HG03196 (cell line): ENCODE measurements around the gene RAC2.

Source experiments
- ATAC-seq: cut with Tn5 transposase; IDR thresholded peaks from one replicate; pipeline ENCODE4 v1.9.1; 2021; ENCODE audit not compliant: unreplicated experiment

The RAC2 gene

DNA sequence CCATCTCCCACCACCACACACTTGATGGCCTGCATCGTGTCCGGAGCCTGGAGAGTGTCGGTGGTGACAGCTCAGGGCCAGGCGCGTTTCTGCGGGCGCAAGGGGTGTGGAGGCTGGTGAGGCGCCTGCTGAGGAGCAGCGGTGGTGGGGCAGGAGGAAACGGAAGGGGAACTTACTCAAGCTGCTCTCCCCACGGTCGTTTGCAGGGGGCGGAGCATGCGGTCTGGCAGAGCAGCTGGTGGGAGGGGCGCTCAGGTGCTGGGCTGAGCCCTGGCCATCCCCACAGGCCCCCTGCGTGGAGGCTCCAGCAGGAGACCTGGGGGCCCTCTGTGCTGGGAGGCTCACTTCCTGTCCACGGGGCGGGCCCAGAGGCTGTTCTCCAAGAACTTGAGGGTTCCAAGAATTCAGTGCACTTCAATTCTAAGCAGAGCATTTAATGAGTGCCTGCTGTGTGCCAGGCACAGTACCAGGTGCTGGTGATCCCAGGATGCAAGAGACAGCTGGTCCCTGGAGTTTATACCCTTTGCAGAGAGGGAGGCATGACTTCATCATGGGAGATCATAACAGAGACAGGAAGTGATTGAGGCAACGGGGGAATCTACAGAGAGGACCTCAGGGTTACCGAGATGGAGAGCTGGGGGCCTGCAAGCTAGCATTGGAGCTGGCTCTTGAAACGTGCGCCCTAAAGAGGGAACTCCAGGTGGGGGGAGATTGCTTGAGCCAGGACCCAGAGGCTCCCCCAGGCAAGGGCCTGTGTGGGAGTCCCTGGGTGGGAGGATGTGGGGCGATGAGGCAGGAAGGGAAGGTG is at the start of gene RAC2:
TSS of gene RAC2 (minus strand) at position 156 of the 808 bp plus-strand sequence. CDS start at position 35, 121 bp downstream.
- peak; percentile 40 for ATAC-seq

DNA sequence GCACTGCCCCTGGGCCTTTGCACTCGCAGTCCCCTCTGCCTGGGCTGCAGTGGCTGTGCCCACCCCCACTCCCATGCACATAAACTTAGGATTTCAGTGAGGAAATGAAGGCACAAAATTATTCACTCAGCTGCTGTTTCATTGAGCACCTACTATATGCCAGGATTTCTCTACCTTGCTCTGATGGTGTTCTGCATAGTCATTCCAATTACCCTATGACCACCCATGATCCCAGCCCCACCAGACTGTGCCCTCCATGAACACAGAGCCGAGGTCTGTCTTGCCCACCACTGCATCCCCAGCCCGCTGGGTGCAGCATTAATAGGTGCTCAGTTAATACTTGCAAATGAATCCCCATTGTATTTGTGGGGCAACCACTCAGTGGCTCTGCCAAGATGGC is 49.1 kb upstream of the RAC2 start:
- ATAC-seq: no peak

DNA sequence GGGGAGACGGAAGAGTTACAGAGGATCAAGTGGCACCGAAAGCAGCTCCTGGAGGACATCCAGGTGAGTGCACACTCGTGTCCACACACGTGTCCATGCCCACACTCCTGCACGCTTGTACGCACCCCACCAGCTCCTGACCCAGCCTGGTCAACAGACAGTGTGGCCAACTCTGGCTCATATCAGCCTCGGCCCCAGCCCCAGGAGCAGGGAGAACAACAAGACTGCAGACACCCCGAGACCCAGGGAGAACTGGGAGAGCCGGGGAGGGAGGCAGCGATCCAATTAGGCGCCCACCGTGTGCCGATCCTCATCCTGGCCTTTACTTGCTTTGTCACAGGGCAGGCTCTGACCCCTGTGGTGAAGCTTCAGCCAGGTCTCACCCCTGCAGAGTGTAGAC is 48.6 kb upstream of the RAC2 start:
- ATAC-seq: no peak

DNA sequence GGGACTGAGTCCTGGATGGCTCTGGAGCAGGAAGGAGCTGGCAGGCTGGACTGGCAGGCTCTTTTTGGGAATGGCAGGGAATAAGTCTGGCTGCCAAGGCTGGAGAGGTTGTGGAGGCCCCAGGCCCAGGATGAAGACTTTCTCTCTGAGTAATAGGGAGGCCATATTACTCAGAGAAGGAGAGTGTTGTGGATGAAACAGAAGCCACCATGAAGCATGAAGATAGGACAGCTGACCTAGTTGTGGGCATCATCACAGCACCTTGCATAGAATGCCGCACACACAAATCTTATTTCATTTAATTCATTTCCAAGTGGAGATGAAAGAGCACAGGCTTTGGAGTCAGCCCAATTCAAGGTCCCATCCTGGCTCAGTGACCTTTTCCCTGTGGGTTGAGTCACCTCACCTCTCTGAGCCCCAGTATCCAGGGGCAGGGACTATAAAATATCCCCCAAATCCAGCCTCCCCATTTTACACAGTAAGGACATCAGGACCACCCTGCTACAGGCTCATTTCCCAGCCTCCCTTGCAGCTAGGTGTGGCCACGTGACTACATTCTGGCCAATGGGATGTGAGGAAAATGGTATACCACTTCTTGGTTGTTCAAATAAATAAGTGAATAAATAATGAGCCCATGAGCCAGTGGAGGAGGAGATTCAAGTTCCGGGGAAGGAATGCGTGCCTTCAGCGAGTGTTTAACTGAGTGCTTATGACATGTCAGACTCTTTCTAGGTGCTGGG is 47.7 kb upstream of the RAC2 start:
- ATAC-seq: no peak

DNA sequence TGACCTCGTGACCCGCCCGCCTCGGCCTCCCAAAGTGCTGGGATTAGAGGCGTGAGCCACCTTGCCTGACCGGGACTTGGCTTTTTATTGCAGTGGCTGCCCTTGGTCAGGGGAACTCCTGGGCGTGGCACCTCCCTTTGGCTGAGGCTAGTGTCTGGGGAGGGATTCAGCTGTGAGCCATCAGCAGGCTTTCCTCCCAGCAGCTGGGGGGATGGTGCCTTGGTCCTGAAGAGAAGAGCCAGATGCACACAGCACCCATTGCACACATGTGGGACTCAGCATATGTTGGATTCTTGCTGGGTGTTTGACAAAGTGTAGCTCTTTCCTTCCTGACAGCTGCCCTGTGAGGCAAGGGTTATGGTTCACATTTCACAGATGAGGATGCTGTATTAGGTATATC is 46.7 kb upstream of the RAC2 start:
- no peak for ATAC-seq

- no peak for ATAC-seq
Observed at GRCh38 chr22:37289156-37289735, 45.2 kb upstream of the RAC2 start.

DNA sequence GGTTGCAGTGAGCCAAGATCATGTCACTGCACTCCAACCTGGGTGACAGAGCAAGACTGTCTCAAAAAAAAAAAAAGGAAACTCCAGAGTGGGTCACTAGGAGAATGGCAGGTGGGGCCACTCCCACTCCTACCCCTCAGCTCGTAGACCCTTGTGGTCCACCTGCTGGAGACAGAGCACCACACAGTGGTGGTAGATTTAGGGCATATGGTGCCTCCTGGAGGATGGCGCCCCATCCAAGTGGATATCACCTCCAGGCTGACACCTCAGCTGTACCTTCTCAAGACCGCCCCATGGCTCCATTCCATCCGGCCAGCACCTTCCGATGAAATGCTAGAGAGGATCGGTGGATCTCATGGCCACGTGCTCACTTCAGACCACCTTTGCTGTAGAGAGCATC is 44.5 kb upstream of the RAC2 start:
- ATAC-seq: no peak

- ATAC-seq: no peak
Observed at GRCh38 chr22:37287550-37287951, 43.5 kb upstream of the RAC2 start.

DNA sequence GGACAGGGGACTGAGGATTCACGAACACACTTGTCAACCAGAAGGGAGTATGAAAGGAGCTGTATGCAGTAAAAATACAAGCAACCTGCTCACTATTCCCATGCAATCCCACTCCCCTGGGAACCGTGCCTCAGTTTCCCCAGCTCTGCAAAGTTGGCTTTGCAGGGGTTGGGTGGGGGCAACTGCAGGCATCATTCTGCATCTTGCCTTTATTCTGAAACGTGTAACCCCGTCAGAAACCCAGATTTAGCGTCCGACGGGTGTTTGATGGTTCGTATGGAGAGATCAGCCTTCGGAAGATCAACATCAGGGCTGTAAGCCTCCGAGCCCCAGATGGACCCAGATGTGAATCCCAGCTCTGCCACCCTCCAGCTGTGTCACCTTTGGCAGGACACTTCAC is 41.9 kb upstream of the RAC2 start:
- ATAC-seq: no peak

- ATAC-seq: no peak
Observed at GRCh38 chr22:37284805-37285355, 40.8 kb upstream of the RAC2 start.

GRCh38 chr22:37284126-37284804 is 40.2 kb upstream of the RAC2 start:
- ATAC-seq: no peak

DNA sequence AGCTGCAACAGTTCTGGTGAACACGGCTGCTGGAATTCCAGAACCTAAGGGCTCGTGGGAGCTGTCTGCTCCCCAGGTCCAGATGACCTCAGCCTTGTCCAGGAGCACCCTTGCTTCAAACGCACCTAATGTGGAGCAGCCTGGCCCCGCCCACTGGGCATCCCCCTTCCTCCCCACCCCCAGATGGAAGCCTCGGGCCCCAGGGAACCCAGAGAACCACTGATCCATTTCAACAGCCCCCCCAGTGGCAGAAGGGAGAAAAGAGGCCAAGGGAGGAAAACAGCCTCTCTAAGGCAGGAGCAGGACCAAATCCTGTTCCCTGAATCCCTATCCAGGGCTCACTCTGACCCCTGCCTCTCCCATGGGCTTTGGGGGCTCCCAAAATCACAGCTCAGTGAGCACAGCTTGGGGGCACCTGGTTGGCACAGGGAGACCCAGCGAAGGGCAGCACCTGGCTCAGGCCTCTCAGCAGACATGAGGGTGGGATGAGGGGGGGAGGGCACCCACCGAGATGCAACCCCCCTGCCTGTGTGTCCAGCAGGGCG is 39.4 kb upstream of the RAC2 start:
- no peak for ATAC-seq

GRCh38 chr22:37282385-37282677 is 38.3 kb upstream of the RAC2 start, which contains the start of gene CYTH4:
CYTH4 (plus strand) TSS chr22:37282508; CDS start chr22:37282570, 62 bp downstream.
- ATAC-seq: no peak

DNA sequence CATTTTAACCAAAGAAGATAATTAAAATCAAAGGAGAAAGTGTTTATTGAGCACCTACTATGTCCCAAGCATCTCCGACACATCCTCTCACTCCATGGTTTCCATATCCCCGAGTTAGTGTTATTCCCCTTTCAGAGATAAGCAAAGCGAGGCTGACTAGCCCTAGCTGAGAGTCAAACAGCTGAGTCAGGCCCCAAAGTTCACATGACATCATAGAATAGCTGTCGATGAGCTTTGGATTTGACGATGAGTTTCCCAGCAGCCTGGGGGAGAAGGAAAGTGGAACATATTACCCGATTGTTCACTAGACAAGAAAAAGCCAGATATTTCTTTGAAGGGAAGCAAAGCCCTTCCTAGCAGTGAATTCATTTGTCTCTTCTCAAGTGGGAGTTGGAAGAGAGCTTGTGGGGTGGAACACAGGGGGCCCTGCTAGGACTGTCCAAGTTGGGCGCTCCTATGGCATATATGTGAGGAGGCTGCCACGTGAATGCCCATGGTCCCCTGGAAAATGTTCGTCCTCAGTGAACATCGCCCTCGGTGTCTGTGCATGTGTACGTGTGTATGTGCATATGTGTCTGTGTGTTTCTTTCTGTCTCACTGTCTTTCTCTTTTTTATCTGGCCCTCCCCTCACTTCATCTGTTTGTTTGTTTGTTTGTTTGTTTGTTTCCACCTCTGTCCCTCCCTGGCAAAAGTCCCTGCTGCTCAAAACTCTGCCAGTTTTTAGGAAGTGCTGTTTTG is 37.7 kb upstream of the RAC2 start:
- ATAC-seq: no peak

DNA sequence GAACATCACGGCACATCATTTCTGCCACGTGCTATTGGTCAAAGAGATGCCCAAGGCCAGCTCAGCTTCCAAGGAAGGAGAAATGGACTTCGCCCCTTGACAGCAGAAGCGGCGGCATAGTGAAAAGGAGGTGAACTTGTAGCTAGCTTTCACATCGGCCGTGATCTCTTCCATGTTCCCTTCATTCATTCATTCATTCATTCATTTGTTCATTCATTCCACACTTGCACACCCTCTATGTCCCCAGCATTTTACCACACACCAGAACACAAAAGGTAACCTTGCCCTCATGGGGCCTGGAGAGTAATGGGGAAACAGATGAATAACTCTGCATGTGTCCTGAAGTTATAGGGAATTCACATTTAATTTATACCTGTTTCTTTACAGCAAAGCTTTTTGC is 37.1 kb upstream of the RAC2 start:
- no peak for ATAC-seq

GRCh38 chr22:37280718-37281117 is 36.6 kb upstream of the RAC2 start:
- no peak for ATAC-seq

DNA sequence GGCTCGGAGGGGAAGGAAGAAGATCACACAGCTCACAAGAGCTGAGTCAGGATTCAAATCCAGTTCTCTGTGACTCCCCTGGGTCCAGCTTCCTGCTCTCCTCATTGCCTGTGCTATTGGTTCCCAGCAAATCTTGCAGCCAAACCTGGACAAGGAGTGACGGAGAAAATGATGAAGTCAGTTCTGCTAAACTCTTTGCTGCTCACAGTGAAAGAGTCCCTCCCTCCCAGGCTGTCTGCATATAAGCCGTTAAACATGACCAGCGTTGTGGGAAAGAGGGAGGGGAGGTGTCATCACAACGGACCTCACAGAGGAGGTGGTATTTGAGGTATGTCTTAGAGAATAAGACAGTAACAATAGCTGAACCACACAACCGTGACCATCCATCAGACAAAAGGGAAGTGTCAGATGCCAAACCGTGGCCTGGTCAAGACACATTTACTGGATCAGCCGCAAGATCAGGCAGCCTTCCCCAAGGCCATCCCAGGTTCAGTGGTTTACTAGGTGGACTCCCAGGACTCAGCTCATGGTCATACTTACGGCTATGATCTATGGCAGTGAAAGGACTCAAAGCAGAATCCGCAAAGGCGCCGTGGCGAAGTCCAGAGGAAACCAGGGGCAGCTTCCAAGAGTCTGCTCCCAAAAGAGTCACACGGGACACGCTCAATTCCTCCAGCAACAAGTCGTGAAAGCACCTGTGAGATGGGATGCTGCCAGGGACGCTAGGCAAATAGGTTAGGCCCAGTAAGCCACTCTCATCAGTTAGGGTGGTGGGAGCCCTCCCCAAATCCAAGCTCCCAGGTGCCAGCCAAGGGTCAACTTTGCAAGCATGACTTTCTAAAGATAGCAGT is 35.5 kb upstream of the RAC2 start:
- no peak for ATAC-seq

DNA sequence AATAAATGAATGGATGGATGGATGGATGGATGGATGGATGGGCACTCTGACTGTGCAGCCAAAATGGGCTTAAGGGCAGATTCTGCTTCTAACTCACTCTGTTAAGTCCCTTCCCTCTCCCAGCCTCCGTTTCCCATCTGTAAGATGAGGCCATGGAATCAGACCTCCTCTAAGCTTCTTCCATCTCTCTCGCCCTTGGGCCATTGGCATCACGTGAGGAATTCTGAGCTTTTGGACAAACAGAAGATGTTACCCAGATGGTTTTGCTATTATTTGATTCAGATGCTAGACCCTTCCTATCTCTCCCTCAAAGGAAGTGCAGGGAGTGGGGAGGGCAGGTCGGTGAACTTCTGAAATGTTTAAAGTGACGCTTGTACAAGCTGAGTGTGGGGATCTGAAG is 34.2 kb upstream of the RAC2 start:
- ATAC-seq: no peak

GRCh38 chr22:37277384-37277783 is 33.3 kb upstream of the RAC2 start:
- no peak for ATAC-seq
